OCI-LY3 (cell line): ENCODE measurements around the gene SPOP.

Source experiments
- EZH2phosphoT487 ChIP-seq: fragments of 200-600 bp; shearing (Covaris generic); IDR thresholded peaks from 2 replicates; pipeline ENCODE4 v1.6.1; 2018; ENCODE audit warnings: antibody characterized with exemption, mixed run types, low read depth
- TF ChIP-seq, protein P1 (sequence below): fragments of 200-600, 300-600 bp; sonication (generic); IDR thresholded peaks from 2 replicates; pipeline ENCODE4 v1.5.1; 2014; ENCODE audit warnings: antibody characterized with exemption, low read length, low read depth

DNA sequence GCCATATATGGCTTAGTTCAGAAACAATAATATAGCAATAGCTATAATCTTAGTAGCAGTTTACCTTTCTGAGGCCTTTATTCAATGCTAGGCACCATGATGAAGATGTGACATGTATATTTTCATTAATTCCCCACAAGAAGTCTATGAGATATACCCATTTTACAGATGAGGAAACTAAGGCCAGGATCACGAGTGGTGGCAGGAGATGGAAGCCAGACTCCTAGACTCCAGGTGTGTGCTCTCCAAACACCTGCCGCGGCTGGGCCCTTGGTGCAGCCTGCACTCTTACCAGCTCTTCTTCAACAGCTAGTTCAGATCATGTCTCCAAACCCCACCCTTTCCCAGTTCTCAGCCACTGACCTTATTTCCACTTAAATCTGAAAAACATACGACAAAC is 87.0 kb downstream of the SPOP start:
- TF ChIP-seq, protein P1, sequence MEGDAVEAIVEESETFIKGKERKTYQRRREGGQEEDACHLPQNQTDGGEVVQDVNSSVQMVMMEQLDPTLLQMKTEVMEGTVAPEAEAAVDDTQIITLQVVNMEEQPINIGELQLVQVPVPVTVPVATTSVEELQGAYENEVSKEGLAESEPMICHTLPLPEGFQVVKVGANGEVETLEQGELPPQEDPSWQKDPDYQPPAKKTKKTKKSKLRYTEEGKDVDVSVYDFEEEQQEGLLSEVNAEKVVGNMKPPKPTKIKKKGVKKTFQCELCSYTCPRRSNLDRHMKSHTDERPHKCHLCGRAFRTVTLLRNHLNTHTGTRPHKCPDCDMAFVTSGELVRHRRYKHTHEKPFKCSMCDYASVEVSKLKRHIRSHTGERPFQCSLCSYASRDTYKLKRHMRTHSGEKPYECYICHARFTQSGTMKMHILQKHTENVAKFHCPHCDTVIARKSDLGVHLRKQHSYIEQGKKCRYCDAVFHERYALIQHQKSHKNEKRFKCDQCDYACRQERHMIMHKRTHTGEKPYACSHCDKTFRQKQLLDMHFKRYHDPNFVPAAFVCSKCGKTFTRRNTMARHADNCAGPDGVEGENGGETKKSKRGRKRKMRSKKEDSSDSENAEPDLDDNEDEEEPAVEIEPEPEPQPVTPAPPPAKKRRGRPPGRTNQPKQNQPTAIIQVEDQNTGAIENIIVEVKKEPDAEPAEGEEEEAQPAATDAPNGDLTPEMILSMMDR = no peak
- TF ChIP-seq EZH2phosphoT487 = no peak
